Peyer's patch (tissue), 4 donors: Measurements from ENCODE around the gene MRPS11.

Experiments
- POLR2A ChIP-seq, 2 donors: fragments of 450-650 bp; IDR thresholded peaks; one replicate each; pipeline ENCODE4 v1.5.1; 2017; ENCODE audit warnings: antibody characterized with exemption in 2 of 2, mild to moderate bottlenecking in 2 of 2, moderate library complexity in 2 of 2
- TF ChIP-seq, protein P1 (sequence below), 6 experiments: fragments of 450-650 bp in 4 of 6; fragments of 200-600 bp in 2 of 6; sonication (generic) in 1 of 6; IDR thresholded peaks; one replicate each; pipeline ENCODE4 v1.5.1; 2017 to 2019; ENCODE audit warnings: antibody characterized with exemption in 6 of 6, mild to moderate bottlenecking in 3 of 6, moderate library complexity in 1 of 6

DNA sequence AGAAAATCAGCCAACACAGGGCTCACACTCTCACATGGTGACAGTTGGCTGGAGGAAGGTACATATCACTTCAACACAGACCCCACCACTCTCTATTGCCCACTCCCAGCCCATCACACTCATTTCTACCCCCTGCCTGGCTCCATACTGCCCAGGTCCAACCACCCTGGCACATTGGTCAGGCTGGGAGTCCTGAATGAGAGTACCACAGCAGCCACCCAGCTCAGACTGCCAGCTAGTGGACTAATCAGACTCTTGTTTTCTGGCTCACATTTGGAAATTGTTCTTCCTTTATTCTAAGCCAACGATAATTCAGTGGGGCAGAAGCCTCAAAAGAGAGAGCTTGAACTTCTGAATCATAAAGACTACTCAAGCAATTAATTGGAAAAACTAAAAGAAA lies 20.3 kb upstream of the MRPS11 start:
- TF ChIP-seq, protein P1, sequence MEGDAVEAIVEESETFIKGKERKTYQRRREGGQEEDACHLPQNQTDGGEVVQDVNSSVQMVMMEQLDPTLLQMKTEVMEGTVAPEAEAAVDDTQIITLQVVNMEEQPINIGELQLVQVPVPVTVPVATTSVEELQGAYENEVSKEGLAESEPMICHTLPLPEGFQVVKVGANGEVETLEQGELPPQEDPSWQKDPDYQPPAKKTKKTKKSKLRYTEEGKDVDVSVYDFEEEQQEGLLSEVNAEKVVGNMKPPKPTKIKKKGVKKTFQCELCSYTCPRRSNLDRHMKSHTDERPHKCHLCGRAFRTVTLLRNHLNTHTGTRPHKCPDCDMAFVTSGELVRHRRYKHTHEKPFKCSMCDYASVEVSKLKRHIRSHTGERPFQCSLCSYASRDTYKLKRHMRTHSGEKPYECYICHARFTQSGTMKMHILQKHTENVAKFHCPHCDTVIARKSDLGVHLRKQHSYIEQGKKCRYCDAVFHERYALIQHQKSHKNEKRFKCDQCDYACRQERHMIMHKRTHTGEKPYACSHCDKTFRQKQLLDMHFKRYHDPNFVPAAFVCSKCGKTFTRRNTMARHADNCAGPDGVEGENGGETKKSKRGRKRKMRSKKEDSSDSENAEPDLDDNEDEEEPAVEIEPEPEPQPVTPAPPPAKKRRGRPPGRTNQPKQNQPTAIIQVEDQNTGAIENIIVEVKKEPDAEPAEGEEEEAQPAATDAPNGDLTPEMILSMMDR (IDR thresholded peaks at IDR 0.05) = no peak
- no peak for TF ChIP-seq POLR2A (IDR thresholded peaks at IDR 0.05)
